Iris pigment epithelial cell (primary cell): ENCODE results near the gene TRMT6.

ENCODE experiments used
- DNase-seq: peaks from one replicate; pipeline ENCODE4 v3.0.0-alpha.2; 2011; ENCODE audit warnings: low read depth

The TRMT6 gene

GRCh38 chr20:5950271-5951031, at the start of gene TRMT6, which contains the start of gene MCM8:
Gene TRMT6, minus strand, starts transcription at chr20:5950533. Its CDS starts 128 bp downstream, at chr20:5950405.
Gene MCM8, plus strand, starts transcription at chr20:5950652. Its CDS starts 1,364 bp downstream, at chr20:5952016.
- DNase-seq: peak; percentile 97

GRCh38 chr20:5999783-6000182, 49.5 kb upstream of the TRMT6 start:
- no peak for DNase-seq

GRCh38 chr20:5996765-5997164, 46.4 kb upstream of the TRMT6 start:
- DNase-seq: peak; percentile 7

GRCh38 chr20:5991623-5992441, 41.5 kb upstream of the TRMT6 start:
- peak; percentile 82 for DNase-seq

- peak; percentile 11 for DNase-seq
Observed at GRCh38 chr20:5990946-5991345, 40.6 kb upstream of the TRMT6 start.

- DNase-seq: no peak
Observed at GRCh38 chr20:5989539-5989938, 39.2 kb upstream of the TRMT6 start.

GRCh38 chr20:5987383-5987782, 37.0 kb upstream of the TRMT6 start:
- DNase-seq: no peak

- no peak for DNase-seq
Observed at GRCh38 chr20:5980720-5981538, 30.6 kb upstream of the TRMT6 start.

- no peak for DNase-seq
Observed at GRCh38 chr20:5979801-5980200, 29.5 kb upstream of the TRMT6 start.

- DNase-seq: no peak
Observed at GRCh38 chr20:5977975-5978374, 27.6 kb upstream of the TRMT6 start.

GRCh38 chr20:5977223-5977622, 26.9 kb upstream of the TRMT6 start:
- no peak for DNase-seq

- DNase-seq: no peak
Observed at GRCh38 chr20:5975778-5976177, 25.4 kb upstream of the TRMT6 start.

GRCh38 chr20:5974531-5974930, 24.2 kb upstream of the TRMT6 start:
- peak; percentile 36 for DNase-seq

GRCh38 chr20:5973971-5974370, 23.6 kb upstream of the TRMT6 start:
- DNase-seq: no peak

- peak; percentile 93 for DNase-seq
Observed at GRCh38 chr20:5973172-5973571, 22.8 kb upstream of the TRMT6 start.

- no peak for DNase-seq
Observed at GRCh38 chr20:5971203-5971602, 20.9 kb upstream of the TRMT6 start.

- no peak for DNase-seq
Observed at GRCh38 chr20:5970381-5970780, 20.0 kb upstream of the TRMT6 start.

GRCh38 chr20:5969940-5970339, 19.6 kb upstream of the TRMT6 start:
- no peak for DNase-seq

GRCh38 chr20:5969348-5969935, 19.1 kb upstream of the TRMT6 start:
- no peak for DNase-seq

GRCh38 chr20:5968462-5968861, 18.1 kb upstream of the TRMT6 start:
- no peak for DNase-seq

GRCh38 chr20:5967469-5967868, 17.1 kb upstream of the TRMT6 start:
- DNase-seq: peak; percentile 51

- DNase-seq: no peak
Observed at GRCh38 chr20:5949943-5950270, 426 bp downstream of the TRMT6 start.
